Measurements from ENCODE around the gene RTN4RL2.

DNA sequence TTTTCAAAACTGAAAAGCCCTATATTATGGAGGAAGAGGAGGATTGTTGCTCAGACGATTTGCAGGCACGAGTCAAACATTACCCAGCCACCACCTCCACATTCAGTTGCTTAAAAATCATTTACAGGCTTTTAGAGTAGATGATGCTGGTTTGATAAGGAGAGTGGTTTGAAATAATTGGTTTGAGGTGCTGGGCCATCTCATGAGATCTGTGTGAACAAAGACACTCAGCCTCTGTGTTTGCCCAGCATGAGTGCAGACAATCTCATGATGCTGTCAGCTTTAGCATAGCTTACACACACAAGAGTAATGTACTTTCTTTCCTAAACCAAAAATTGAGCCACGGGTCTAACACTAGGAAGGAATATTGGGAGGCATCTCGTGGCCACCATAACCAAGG, 37.7 kb upstream of the RTN4RL2 start:
- TF ChIP-seq NR2F6 (CRISPR knock-in tag; IDR thresholded peaks at IDR 0.05), result no peak
- no peak for TF ChIP-seq KDM1A (IDR thresholded peaks at IDR 0.05)
- no peak for TF ChIP-seq CREB1 (IDR thresholded peaks at IDR 0.05)
- TF ChIP-seq CREB1 (CRISPR knock-in tag; IDR thresholded peaks at IDR 0.05), result no peak
